ENCODE measurements around the gene FAAP20.

The FAAP20 gene

GRCh38 chr1:2194319-2194897, at the start of gene FAAP20:
FAAP20 (minus strand) TSS chr1:2194772; CDS start chr1:2194749, 23 bp downstream.
- DNase-seq = peak; percentile 83

- no peak for DNase-seq
These were observed 48.5 kb upstream of the FAAP20 start for GRCh38 chr1:2242814-2243725.

GRCh38 chr1:2241820-2242219, 47.2 kb upstream of the FAAP20 start:
- DNase-seq = no peak

GRCh38 chr1:2240270-2241156, 45.9 kb upstream of the FAAP20 start:
- no peak for DNase-seq

- no peak for DNase-seq
These were observed 44.9 kb upstream of the FAAP20 start for GRCh38 chr1:2239384-2239985.

- no peak for DNase-seq
These were observed 44.4 kb upstream of the FAAP20 start for GRCh38 chr1:2239013-2239370.

- no peak for DNase-seq
These were observed 43.9 kb upstream of the FAAP20 start for GRCh38 chr1:2238361-2239012.

GRCh38 chr1:2237773-2238172, 43.2 kb upstream of the FAAP20 start:
- DNase-seq = no peak

GRCh38 chr1:2236695-2237677, 42.4 kb upstream of the FAAP20 start:
- no peak for DNase-seq

GRCh38 chr1:2235300-2235998, 40.9 kb upstream of the FAAP20 start:
- DNase-seq = no peak

GRCh38 chr1:2234762-2235113, 40.2 kb upstream of the FAAP20 start:
- no peak for DNase-seq

- DNase-seq = no peak
These were observed 39.6 kb upstream of the FAAP20 start for GRCh38 chr1:2233997-2234761.

GRCh38 chr1:2233468-2233867, 38.9 kb upstream of the FAAP20 start:
- DNase-seq = no peak

- DNase-seq = no peak
These were observed 38.4 kb upstream of the FAAP20 start for GRCh38 chr1:2232916-2233438.

- DNase-seq = no peak
These were observed 37.8 kb upstream of the FAAP20 start for GRCh38 chr1:2232255-2232915.

GRCh38 chr1:2231532-2232254, 37.1 kb upstream of the FAAP20 start:
- peak; percentile 72 for DNase-seq

- peak; percentile 35 for DNase-seq
These were observed 36.4 kb upstream of the FAAP20 start for GRCh38 chr1:2230781-2231531.
